ENCODE measurements around the gene PARD6G. TPM values are rescaled to one million over a fixed set of nuclear protein-coding genes. Genes with fewer than 3 reads are reported as not detected.
A peak's percentile ranks its signal among the peaks of the same experiment; 100 is the strongest.

PARD6G gene
- total and polyA plus RNA-seq, 9 of the 15 experiments (the other 6 are each of a cell fraction or from before 2014, with no cell fraction given): 0.03 to 1.2 (median 0.26) TPM

GRCh38 chr18:80135136-80135535, 112.2 kb downstream of the PARD6G start:
- intact Hi-C loops (cut with micrococcal nuclease): no loop called here
- H3K27ac ChIP-seq (ENCODE audit: extremely low read depth, low read depth, low read length): no peak overlapping the region
- H4K20me1 ChIP-seq (replicated peaks; ENCODE audit: control insufficient read depth, insufficient read depth, low read length): no peaks in the 10 kb centered on the region
- no peaks in the 10 kb centered on the region for H3K27me3 ChIP-seq (ENCODE audit: control insufficient read depth in 2 of 2, insufficient read depth in 2 of 2, low read length in 2 of 2)
- ATAC-seq (no peak), FAIRE-seq (no peak), DNase-seq (ENCODE audit: extremely low read depth in 1 of 4, low spot score in 3 of 4) (no peak)
- no peaks in the 10 kb centered on the region for H3K9me3 ChIP-seq (replicated peaks; ENCODE audit: control insufficient read depth, insufficient read depth, low read depth, low read length)
- TF ChIP-seq JUN (IDR thresholded peaks at IDR 0.05; ENCODE audit: borderline replicate concordance, low read depth, low read length) (no peak), JUN (CRISPR knock-in tag; IDR thresholded peaks at IDR 0.05; ENCODE audit: borderline replicate concordance) (no peak), ZBTB40 (IDR thresholded peaks at IDR 0.05) (peak; percentile 78), ZBTB40 (CRISPR knock-in tag; IDR thresholded peaks at IDR 0.05) (no peak), PURB (CRISPR knock-in tag; IDR thresholded peaks at IDR 0.05; ENCODE audit: low read depth) (no peak), SREBF2 (CRISPR knock-in tag; IDR thresholded peaks at IDR 0.05) (no peak), DACH1 (IDR thresholded peaks at IDR 0.05; ENCODE audit: partially characterized antibody) (no peak), EP300 (IDR thresholded peaks at IDR 0.05; ENCODE audit: low read length) (no peak)
- H3K4me3 ChIP-seq: no peak overlapping the region
- no TSS peak for BruUV-seq (replicated peaks)
- in situ Hi-C loops (cut with MboI): no loop called here
- H3K36me3 ChIP-seq (ENCODE audit: control insufficient read depth, insufficient read depth, low read length): peaks cover 78% of the 10 kb centered on the region
- no peak overlapping the region for H2AFZ ChIP-seq (ENCODE audit: low read depth, low read length)
- peaks cover 20% of the 10 kb centered on the region for H3K79me2 ChIP-seq (ENCODE audit: control insufficient read depth, insufficient read depth, low read length)
- 100% methylated on average over 1 of the region's 1 CpG for WGBS (ENCODE audit: insufficient coverage, low coverage, missing lambda C conversion rate)
- no peaks in the 10 kb centered on the region for H3K4me1 ChIP-seq (replicated peaks in 1 of 2; ENCODE audit: control insufficient read depth in 2 of 2, insufficient read depth in 2 of 2, low read length in 2 of 2)
- POLR2A ChIA-PET: no interaction called here
- no peak overlapping the region for H3K4me2 ChIP-seq (ENCODE audit: insufficient read depth, low read length)
- no peak overlapping the region for H3K9ac ChIP-seq (ENCODE audit: insufficient read depth in 1 of 2, low read depth in 2 of 2, low read length in 2 of 2)
- no peaks in the 10 kb centered on the region for H3K9me1 ChIP-seq (ENCODE audit: control insufficient read depth, insufficient read depth, low read length)
- CTCF ChIA-PET (ENCODE audit: low intra/inter-chr PET ratio): no interaction called here
